Neural cell (in vitro differentiated cells): Measurements from ENCODE around the gene PHACTR1. TPM values are rescaled to one million over a fixed set of nuclear protein-coding genes. Genes with fewer than 3 reads are reported as not detected.

Experiments
- H2AFZ ChIP-seq: fragments of 200-600, 300-800 bp; sonication (generic), shearing (Covaris generic); 2 replicates; pipeline ENCODE4 v1.6.0; 2014; ENCODE audit warnings: low read depth, mild to moderate bottlenecking, antibody characterized with exemption, low read length, moderate library complexity
- H3F3A ChIP-seq: fragments of 200-600 bp; shearing (Covaris generic); 2 replicates; pipeline ENCODE4 v1.6.1; 2016; ENCODE audit warnings: mild to moderate bottlenecking, moderate library complexity, mixed read lengths, antibody characterized with exemption, low read length; ENCODE audit not compliant: insufficient read depth, poor library complexity, severe bottlenecking
- H3K27ac ChIP-seq: fragments of 200-600, 300-800 bp; sonication (generic), shearing (Covaris generic); 2 replicates; pipeline ENCODE4 v1.5.1; 2014; ENCODE audit warnings: mild to moderate bottlenecking, low read length, moderate library complexity
- H3K27me3 ChIP-seq: fragments of 300-800, 200-600 bp; sonication (generic), shearing (Covaris generic); 2 replicates; pipeline ENCODE4 v1.6.0; 2014; ENCODE audit warnings: mild to moderate bottlenecking, low read depth, low read length, moderate library complexity; ENCODE audit not compliant: insufficient read depth
- H3K36me3 ChIP-seq: fragments of 300-800, 200-600 bp; sonication (generic), shearing (Covaris generic); 2 replicates; pipeline ENCODE4 v1.5.1; 2014; ENCODE audit warnings: mild to moderate bottlenecking, antibody characterized with exemption, low read length, moderate library complexity; ENCODE audit not compliant: insufficient read depth
- H3K4me2 ChIP-seq: fragments of 300-800, 200-600 bp; sonication (generic), shearing (Covaris generic); 2 replicates; pipeline ENCODE4 v1.6.0; 2014; ENCODE audit warnings: mild to moderate bottlenecking, low read length
- H3K4me3 ChIP-seq: fragments of 300-800, 200-600 bp; sonication (generic), shearing (Covaris generic); 2 replicates; pipeline ENCODE4 v1.5.1; 2014; ENCODE audit warnings: mild to moderate bottlenecking, low read length, moderate library complexity
- H3K79me2 ChIP-seq: fragments of 200-600 bp; shearing (Covaris generic); replicated peaks from 2 replicates; pipeline ENCODE4 v1.6.0; 2014; ENCODE audit warnings: mild to moderate bottlenecking, low read length, moderate library complexity; ENCODE audit not compliant: insufficient read depth
- H3K9ac ChIP-seq: fragments of 300-800, 200-600 bp; sonication (generic), shearing (Covaris generic); 2 replicates; pipeline ENCODE4 v1.6.1; 2016; ENCODE audit warnings: mild to moderate bottlenecking, low read length, mixed read lengths
- H3K9me2 ChIP-seq: fragments of 200-600 bp; shearing (Covaris generic); 2 replicates; pipeline ENCODE4 v1.6.1; 2016; ENCODE audit warnings: mild to moderate bottlenecking, low read length, mixed read lengths; ENCODE audit not compliant: insufficient read depth
- H3K9me3 ChIP-seq: fragments of 200-600, 300-800 bp; sonication (generic), shearing (Covaris generic); 2 replicates; pipeline ENCODE4 v1.6.1; 2016; ENCODE audit warnings: mild to moderate bottlenecking, mixed run types, low read length, moderate library complexity, mixed read lengths
- H4K20me1 ChIP-seq: fragments of 200-600 bp; shearing (Covaris generic); 2 replicates; pipeline ENCODE4 v1.6.1; 2016; ENCODE audit warnings: mild to moderate bottlenecking, mixed run types; ENCODE audit not compliant: insufficient read depth
- CTCF ChIP-seq: fragments of 450-650 bp; IDR thresholded peaks from 2 replicates; pipeline ENCODE4 v1.5.1; 2014; ENCODE audit warnings: antibody characterized with exemption, mild to moderate bottlenecking, moderate library complexity; ENCODE audit not compliant: poor library complexity, severe bottlenecking
- EP300 ChIP-seq: fragments of 450-650 bp; conservative IDR thresholded peaks from 2 replicates; pipeline ENCODE4 v1.6.1; 2014; ENCODE audit warnings: antibody characterized with exemption, mild to moderate bottlenecking, moderate library complexity; ENCODE audit not compliant: poor library complexity, severe bottlenecking
- EZH2 ChIP-seq: fragments of 200-600, 300-800 bp; shearing (Covaris generic), sonication (generic); IDR thresholded peaks from 2 replicates; pipeline ENCODE4 v1.6.1; 2014; ENCODE audit warnings: antibody characterized with exemption, low read length, borderline replicate concordance, mild to moderate bottlenecking; ENCODE audit not compliant: insufficient read depth, poor library complexity, severe bottlenecking
- MXI1 ChIP-seq: fragments of 450-650 bp; conservative IDR thresholded peaks from 2 replicates; pipeline ENCODE4 v1.6.1; 2014; ENCODE audit warnings: antibody characterized with exemption, mild to moderate bottlenecking; ENCODE audit not compliant: poor library complexity, severe bottlenecking
- POLR2AphosphoS5 ChIP-seq: IDR thresholded peaks from 2 replicates; pipeline ENCODE4 v1.6.1; 2012
- RAD21 ChIP-seq: fragments of 450-650 bp; conservative IDR thresholded peaks from 2 replicates; pipeline ENCODE4 v1.6.1; 2014; ENCODE audit warnings: antibody characterized with exemption, mild to moderate bottlenecking, moderate library complexity
- REST ChIP-seq: IDR thresholded peaks from 2 replicates; pipeline ENCODE4 v1.6.1; 2012; ENCODE audit warnings: borderline replicate concordance
- SMC3 ChIP-seq: fragments of 450-650 bp; conservative IDR thresholded peaks from 2 replicates; pipeline ENCODE4 v1.6.1; 2014; ENCODE audit warnings: antibody characterized with exemption, mild to moderate bottlenecking, moderate library complexity; ENCODE audit not compliant: poor library complexity
- TAF1 ChIP-seq: IDR thresholded peaks from 2 replicates; pipeline ENCODE4 v1.6.1; 2012; ENCODE audit warnings: low read depth
- polyA plus RNA-seq: library from polyadenylated mRNA; depleted of rRNA; stranded (reverse); fragments of >200 nt; gene quantifications from 2 replicates; pipeline ENCODE4 v1.2.3, GENCODE V29; 2014

The PHACTR1 gene
- polyA plus RNA-seq, 1 donor from 2014 or later: 7.8 TPM

- Histone ChIP-seq H3K9ac (no peak overlapping the region), H3K9me2 (no peaks in the 10 kb centered on the region), H3K27me3 (no peaks in the 10 kb centered on the region), H3K27ac (no peak overlapping the region), H3K9me3 (no peaks in the 10 kb centered on the region), H3K36me3 (peaks cover 26% of the 10 kb centered on the region), H3K4me3 (no peak overlapping the region), H3K79me2 (no peaks in the 10 kb centered on the region), H2AFZ (no peak overlapping the region), H3K4me2 (no peak overlapping the region), H3F3A (no peaks in the 10 kb centered on the region), H4K20me1 (no peaks in the 10 kb centered on the region)
- TF ChIP-seq MXI1 (no peak), POLR2AphosphoS5 (no peak), EP300 (no peak), RAD21 (no peak)
These were observed 587.5 kb downstream of the PHACTR1 start for GRCh38 chr6:13304101-13304500.

GRCh38 chr6:13304580-13305260 lies 588.2 kb downstream of the PHACTR1 start:
- Histone ChIP-seq H4K20me1 (no peaks in the 10 kb centered on the region), H2AFZ (no peak overlapping the region), H3K36me3 (peaks cover 26% of the 10 kb centered on the region), H3K27ac (no peak overlapping the region), H3K4me2 (no peak overlapping the region), H3K27me3 (no peaks in the 10 kb centered on the region), H3K79me2 (no peaks in the 10 kb centered on the region), H3K4me3 (no peak overlapping the region), H3F3A (no peaks in the 10 kb centered on the region), H3K9ac (no peak overlapping the region), H3K9me3 (no peaks in the 10 kb centered on the region), H3K9me2 (no peaks in the 10 kb centered on the region)
- TF ChIP-seq EZH2: no peak
- TF ChIP-seq EP300: no peak
- no peak for TF ChIP-seq RAD21
- TF ChIP-seq TAF1: no peak
- no peak for TF ChIP-seq CTCF
- TF ChIP-seq POLR2AphosphoS5: no peak
- TF ChIP-seq REST: no peak
- TF ChIP-seq MXI1: no peak
- TF ChIP-seq SMC3: no peak
